Stomach (tissue), 4 donors: ENCODE data around the gene CRYBG2.

ENCODE experiments used
- CTCF ChIP-seq, 7 experiments: fragments of 450-650 bp in 4 of 7; fragments of 200-600 bp in 3 of 7; sonication (generic) in 3 of 7; IDR thresholded peaks; one replicate each; pipeline ENCODE4 v1.5.1; 2016 to 2019; ENCODE audit warnings: antibody characterized with exemption in 7 of 7, control low read depth in 2 of 7, mild to moderate bottlenecking in 1 of 7
- POLR2A ChIP-seq, 4 donors: fragments of 450-650 bp; IDR thresholded peaks; one replicate each; pipeline ENCODE4 v1.6.1; 2016; ENCODE audit warnings: antibody characterized with exemption in 4 of 4, control low read depth in 2 of 4, mild to moderate bottlenecking in 1 of 4, moderate library complexity in 1 of 4

- TF ChIP-seq CTCF (IDR thresholded peaks at IDR 0.05) (no peak), POLR2A (IDR thresholded peaks at IDR 0.05) (no peak)
Measured at GRCh38 chr1:26282401-26282918, 71.5 kb downstream of the CRYBG2 start.
